WTC11 (cell line): ENCODE results near the gene TLX2.

Experiments used
- CREB1 ChIP-seq: sonication (generic); formaldehyde crosslinking; IDR thresholded peaks from 2 replicates; pipeline ENCODE4 v1.8.0; 2023; ENCODE audit warnings: mild to moderate bottlenecking, missing genetic modification reagents
- CTCF ChIP-seq: fragments of 200-600 bp; IDR thresholded peaks from 2 replicates; pipeline ENCODE4 v1.8.0; 2022; ENCODE audit warnings: antibody characterized with exemption
- TF ChIP-seq, protein P1 (sequence below): sonication (generic); formaldehyde crosslinking; IDR thresholded peaks from 2 replicates; pipeline ENCODE4 v1.8.0; 2023; ENCODE audit warnings: mild to moderate bottlenecking, missing genetic modification reagents

DNA sequence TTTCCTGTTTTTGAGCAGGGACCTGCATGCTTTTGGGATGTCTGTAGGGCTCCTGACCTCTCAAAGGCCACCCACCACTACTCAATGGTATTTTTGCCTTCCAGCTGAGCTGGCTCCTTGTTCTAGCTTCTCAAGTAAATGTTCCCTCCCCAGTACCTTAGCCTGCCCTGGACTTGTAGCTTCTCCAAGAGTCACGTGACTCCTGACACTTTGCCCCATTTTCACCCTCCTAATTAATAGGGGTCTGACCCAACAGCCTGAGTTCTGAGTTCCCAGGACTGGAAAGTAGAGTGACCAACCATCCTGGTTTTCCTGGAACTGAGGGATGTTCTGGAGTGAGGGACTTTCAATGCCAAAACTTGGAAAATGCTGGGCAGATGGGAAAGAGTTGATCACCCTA is 18.8 kb upstream of the TLX2 start:
- TF ChIP-seq CREB1 (CRISPR knock-in tag): no peak
- TF ChIP-seq CTCF: no peak
- TF ChIP-seq, protein P1, sequence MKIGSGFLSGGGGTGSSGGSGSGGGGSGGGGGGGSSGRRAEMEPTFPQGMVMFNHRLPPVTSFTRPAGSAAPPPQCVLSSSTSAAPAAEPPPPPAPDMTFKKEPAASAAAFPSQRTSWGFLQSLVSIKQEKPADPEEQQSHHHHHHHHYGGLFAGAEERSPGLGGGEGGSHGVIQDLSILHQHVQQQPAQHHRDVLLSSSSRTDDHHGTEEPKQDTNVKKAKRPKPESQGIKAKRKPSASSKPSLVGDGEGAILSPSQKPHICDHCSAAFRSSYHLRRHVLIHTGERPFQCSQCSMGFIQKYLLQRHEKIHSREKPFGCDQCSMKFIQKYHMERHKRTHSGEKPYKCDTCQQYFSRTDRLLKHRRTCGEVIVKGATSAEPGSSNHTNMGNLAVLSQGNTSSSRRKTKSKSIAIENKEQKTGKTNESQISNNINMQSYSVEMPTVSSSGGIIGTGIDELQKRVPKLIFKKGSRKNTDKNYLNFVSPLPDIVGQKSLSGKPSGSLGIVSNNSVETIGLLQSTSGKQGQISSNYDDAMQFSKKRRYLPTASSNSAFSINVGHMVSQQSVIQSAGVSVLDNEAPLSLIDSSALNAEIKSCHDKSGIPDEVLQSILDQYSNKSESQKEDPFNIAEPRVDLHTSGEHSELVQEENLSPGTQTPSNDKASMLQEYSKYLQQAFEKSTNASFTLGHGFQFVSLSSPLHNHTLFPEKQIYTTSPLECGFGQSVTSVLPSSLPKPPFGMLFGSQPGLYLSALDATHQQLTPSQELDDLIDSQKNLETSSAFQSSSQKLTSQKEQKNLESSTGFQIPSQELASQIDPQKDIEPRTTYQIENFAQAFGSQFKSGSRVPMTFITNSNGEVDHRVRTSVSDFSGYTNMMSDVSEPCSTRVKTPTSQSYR: no peak
